Measurements from ENCODE around the gene LMTK2.

The LMTK2 gene

GRCh38 chr7:98175260-98175940 is 68.7 kb downstream of the LMTK2 start:
- H3K79me2 ChIP-seq (ENCODE audit: insufficient read depth, low read length), result no peaks in the 10 kb centered on the region
- H3K9me3 ChIP-seq (ENCODE audit: insufficient read depth, low read length, severe bottlenecking), result no peaks in the 10 kb centered on the region
- no peak overlapping the region for H3K4me2 ChIP-seq (ENCODE audit: insufficient read depth, low read length)
- no peak for TF ChIP-seq EZH2 (IDR thresholded peaks at IDR 0.05; ENCODE audit: borderline replicate concordance, low read depth, low read length, severe bottlenecking)
- TF ChIP-seq, protein P1, sequence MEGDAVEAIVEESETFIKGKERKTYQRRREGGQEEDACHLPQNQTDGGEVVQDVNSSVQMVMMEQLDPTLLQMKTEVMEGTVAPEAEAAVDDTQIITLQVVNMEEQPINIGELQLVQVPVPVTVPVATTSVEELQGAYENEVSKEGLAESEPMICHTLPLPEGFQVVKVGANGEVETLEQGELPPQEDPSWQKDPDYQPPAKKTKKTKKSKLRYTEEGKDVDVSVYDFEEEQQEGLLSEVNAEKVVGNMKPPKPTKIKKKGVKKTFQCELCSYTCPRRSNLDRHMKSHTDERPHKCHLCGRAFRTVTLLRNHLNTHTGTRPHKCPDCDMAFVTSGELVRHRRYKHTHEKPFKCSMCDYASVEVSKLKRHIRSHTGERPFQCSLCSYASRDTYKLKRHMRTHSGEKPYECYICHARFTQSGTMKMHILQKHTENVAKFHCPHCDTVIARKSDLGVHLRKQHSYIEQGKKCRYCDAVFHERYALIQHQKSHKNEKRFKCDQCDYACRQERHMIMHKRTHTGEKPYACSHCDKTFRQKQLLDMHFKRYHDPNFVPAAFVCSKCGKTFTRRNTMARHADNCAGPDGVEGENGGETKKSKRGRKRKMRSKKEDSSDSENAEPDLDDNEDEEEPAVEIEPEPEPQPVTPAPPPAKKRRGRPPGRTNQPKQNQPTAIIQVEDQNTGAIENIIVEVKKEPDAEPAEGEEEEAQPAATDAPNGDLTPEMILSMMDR (IDR thresholded peaks at IDR 0.05; ENCODE audit: borderline replicate concordance, extremely low read depth, low read length, poor library complexity, severe bottlenecking), result no peak
- peaks cover 57% of the 10 kb centered on the region for H3K36me3 ChIP-seq (ENCODE audit: insufficient read depth, low read length)
- H2AFZ ChIP-seq (ENCODE audit: low read depth, low read length), result no peak overlapping the region
- peaks cover 3% of the 10 kb centered on the region; the same call in 1 of the 2 replicates for H4K20me1 ChIP-seq (ENCODE audit: insufficient read depth, low read length)
- H3K27ac ChIP-seq (ENCODE audit: low read length), result no peak overlapping the region
- ATAC-seq (ENCODE audit: insufficient read depth, low read depth) (no peak), DNase-seq (no peak)
- H3K4me3 ChIP-seq (ENCODE audit: low read depth in 1 of 2, low read length in 2 of 2), result no peak overlapping the region
- no peaks in the 10 kb centered on the region for H3K4me1 ChIP-seq (ENCODE audit: insufficient read depth, low read length)
- H3K27me3 ChIP-seq (ENCODE audit: insufficient read depth, low read length, poor library complexity), result no peaks in the 10 kb centered on the region
- H3K9ac ChIP-seq (ENCODE audit: low read depth, low read length), result no peak overlapping the region

DNA sequence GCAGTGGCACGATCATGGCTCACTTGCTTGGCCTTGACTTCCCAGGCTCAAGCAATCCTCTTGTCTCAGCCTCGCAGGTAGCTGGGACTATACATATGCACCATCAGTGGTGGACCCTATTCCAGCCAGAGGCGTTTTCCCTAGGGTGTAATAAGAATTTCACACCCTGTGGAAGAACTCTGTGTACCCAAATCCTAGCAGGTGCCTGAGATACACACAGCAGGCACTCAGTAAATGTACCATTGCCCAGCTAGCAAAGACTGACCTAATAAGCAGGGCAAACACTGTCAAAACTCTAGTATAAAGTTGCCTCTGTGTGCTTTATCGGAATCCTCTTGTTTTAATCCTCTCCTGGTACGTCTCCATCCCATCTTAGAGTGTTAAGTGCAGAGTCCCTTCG is 70.9 kb downstream of the LMTK2 start:
- TF ChIP-seq, protein P1 (IDR thresholded peaks at IDR 0.05; ENCODE audit: borderline replicate concordance, extremely low read depth, low read length, poor library complexity, severe bottlenecking), result no peak
- TF ChIP-seq EZH2 (IDR thresholded peaks at IDR 0.05; ENCODE audit: borderline replicate concordance, low read depth, low read length, severe bottlenecking), result no peak
- H3K27me3 ChIP-seq (ENCODE audit: insufficient read depth, low read length, poor library complexity), result no peaks in the 10 kb centered on the region
- H3K79me2 ChIP-seq (ENCODE audit: insufficient read depth, low read length), result no peaks in the 10 kb centered on the region
- peaks cover 48% of the 10 kb centered on the region for H3K36me3 ChIP-seq (ENCODE audit: insufficient read depth, low read length)
- no peaks in the 10 kb centered on the region for H3K9me3 ChIP-seq (ENCODE audit: insufficient read depth, low read length, severe bottlenecking)
- no peak overlapping the region for H3K27ac ChIP-seq (ENCODE audit: low read length)
- H3K4me2 ChIP-seq (ENCODE audit: insufficient read depth, low read length), result no peak overlapping the region
- no peak for DNase-seq
- H3K9ac ChIP-seq (ENCODE audit: low read depth, low read length), result no peak overlapping the region
- no peak overlapping the region for H3K4me3 ChIP-seq (ENCODE audit: low read depth in 1 of 2, low read length in 2 of 2)
- no peak for ATAC-seq (ENCODE audit: insufficient read depth, low read depth)
- no peak overlapping the region for H2AFZ ChIP-seq (ENCODE audit: low read depth, low read length)
- H4K20me1 ChIP-seq (ENCODE audit: insufficient read depth, low read length), result peaks cover 3% of the 10 kb centered on the region; the same call in 1 of the 2 replicates
- no peaks in the 10 kb centered on the region for H3K4me1 ChIP-seq (ENCODE audit: insufficient read depth, low read length)

- Histone ChIP-seq H3K9ac (ENCODE audit: low read depth, low read length) (no peak overlapping the region), H3K36me3 (ENCODE audit: insufficient read depth, low read length) (peaks cover 44% of the 10 kb centered on the region), H3K4me1 (ENCODE audit: insufficient read depth, low read length) (no peaks in the 10 kb centered on the region), H4K20me1 (ENCODE audit: insufficient read depth, low read length) (peaks cover 3% of the 10 kb centered on the region; the same call in 1 of the 2 replicates), H2AFZ (ENCODE audit: low read depth, low read length) (no peak overlapping the region), H3K4me2 (ENCODE audit: insufficient read depth, low read length) (no peak overlapping the region), H3K27me3 (ENCODE audit: insufficient read depth, low read length, poor library complexity) (no peaks in the 10 kb centered on the region), H3K4me3 (ENCODE audit: low read depth in 1 of 2, low read length in 2 of 2) (no peak overlapping the region), H3K79me2 (ENCODE audit: insufficient read depth, low read length) (no peaks in the 10 kb centered on the region), H3K27ac (ENCODE audit: low read length) (no peak overlapping the region), H3K9me3 (ENCODE audit: insufficient read depth, low read length, severe bottlenecking) (no peaks in the 10 kb centered on the region)
- no peak for ATAC-seq (ENCODE audit: insufficient read depth, low read depth)
- TF ChIP-seq EZH2 (IDR thresholded peaks at IDR 0.05; ENCODE audit: borderline replicate concordance, low read depth, low read length, severe bottlenecking), result no peak
- TF ChIP-seq, protein P1 (IDR thresholded peaks at IDR 0.05; ENCODE audit: borderline replicate concordance, extremely low read depth, low read length, poor library complexity, severe bottlenecking), result no peak
- no peak for DNase-seq
Observed at GRCh38 chr7:98178321-98178720, 71.7 kb downstream of the LMTK2 start.
